HG03139 (cell line): ENCODE data around the gene SKAP1.
"Not testable (repeated sequence)": the region's sequence is repeated elsewhere in the genome, so short reads cannot be mapped to it uniquely, and the experiment has no call there.

Source experiments
- ATAC-seq: cut with Tn5 transposase; IDR thresholded peaks from one replicate; pipeline ENCODE4 v1.9.1; 2021; ENCODE audit not compliant: unreplicated experiment

SKAP1 gene

GRCh38 chr17:48290378-48290777 lies 139.6 kb downstream of the SKAP1 start:
- ATAC-seq, result no peak

GRCh38 chr17:48286917-48287316 lies 143.1 kb downstream of the SKAP1 start:
- ATAC-seq, result not testable (repeated sequence)

- no peak for ATAC-seq
These were observed 144.4 kb downstream of the SKAP1 start for GRCh38 chr17:48285614-48286013.

DNA sequence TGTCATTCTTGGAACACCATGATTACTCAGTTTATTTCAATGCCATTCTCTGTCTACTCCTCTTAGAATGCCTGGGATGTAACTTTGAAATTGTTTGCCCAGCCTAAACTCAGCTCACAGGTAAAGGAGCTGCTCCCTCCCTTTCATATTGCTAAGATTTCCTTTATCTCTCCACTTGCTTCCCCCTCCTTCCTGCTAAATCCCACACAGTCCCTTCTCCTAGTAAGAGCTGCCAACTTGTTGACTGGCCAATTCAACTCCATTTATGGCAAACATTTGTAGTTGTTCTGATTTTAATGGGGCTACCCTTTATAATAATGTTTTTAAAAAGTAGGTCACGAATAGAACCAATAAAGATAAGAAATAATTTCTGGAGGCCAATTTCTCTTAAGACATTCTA lies 146.1 kb downstream of the SKAP1 start:
- ATAC-seq, result no peak

GRCh38 chr17:48283411-48283810 lies 146.6 kb downstream of the SKAP1 start:
- no peak for ATAC-seq

DNA sequence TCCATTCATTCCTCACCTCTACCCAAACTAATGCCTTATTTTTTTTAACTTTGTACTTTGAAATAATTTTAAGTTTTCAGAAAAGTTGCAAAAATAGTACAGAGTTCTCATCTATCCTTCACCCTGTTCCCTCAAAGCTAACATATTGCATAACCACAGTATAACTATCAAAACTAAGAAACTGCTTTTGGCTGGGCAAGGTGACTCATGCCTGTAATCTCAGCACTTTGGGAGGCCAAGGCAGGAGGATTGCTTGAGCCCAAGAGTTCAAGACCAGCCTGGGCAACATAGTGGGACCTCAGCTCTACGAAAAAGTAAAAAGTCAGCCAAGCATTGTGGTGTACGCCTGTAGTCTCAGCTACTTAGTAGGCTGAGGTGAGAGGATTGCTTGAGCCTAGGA lies 147.7 kb downstream of the SKAP1 start:
- ATAC-seq, result no peak

DNA sequence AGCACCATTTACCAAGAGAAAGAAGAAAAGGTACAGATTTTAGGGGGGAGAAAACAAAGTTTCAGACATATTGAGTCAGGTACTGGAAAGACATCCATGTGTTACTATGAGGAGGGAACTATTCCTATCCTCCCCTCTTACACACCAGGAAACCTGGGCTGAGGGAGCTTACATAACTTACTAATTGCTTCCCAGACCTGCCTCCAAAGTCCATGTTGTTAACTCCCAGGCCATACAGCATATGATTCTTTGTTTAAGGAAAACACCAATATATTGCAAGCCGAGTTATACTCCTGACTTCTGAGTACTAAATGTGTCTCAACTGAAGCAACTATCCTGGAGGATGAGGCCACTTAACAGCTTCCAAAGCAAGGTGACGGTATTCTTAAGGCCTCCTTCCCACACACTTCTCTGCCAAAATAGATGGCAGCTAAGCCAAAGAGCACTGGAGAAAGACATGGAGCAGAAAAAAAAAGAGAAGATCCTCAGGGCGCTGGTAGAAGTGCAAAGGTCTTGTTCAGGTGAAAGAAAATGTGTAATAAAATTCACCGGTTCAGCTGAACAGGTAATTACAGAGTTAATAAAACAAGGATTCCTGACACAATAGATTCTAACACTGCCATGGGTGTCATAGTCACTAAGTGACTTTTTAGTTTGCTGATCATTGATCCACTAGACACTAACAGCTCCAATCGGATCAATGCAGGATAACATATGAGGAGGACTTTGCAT lies 151.1 kb downstream of the SKAP1 start:
- ATAC-seq, result no peak

GRCh38 chr17:48276776-48277175 lies 153.2 kb downstream of the SKAP1 start:
- ATAC-seq, result no peak

- ATAC-seq, result no peak
These were observed 159.1 kb downstream of the SKAP1 start for GRCh38 chr17:48270899-48271298.

GRCh38 chr17:48269209-48269608 lies 160.8 kb downstream of the SKAP1 start:
- ATAC-seq, result no peak

DNA sequence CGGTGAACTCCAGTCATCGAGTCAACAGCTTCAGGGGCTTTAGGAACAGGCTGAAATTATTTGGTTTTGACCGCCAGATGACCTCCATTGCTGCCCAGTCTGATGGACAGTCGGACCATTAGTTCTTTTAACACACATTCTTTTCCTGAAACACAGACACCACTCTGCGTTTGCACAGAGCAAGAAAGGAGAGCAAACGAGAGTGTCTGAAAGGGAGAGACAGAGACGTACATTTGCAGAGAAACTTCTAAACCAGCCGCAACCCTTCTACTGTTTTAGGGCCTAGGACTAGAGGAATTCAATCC lies 166.3 kb downstream of the SKAP1 start:
- no peak for ATAC-seq

GRCh38 chr17:48262982-48263730 lies 166.9 kb downstream of the SKAP1 start:
- no peak for ATAC-seq

DNA sequence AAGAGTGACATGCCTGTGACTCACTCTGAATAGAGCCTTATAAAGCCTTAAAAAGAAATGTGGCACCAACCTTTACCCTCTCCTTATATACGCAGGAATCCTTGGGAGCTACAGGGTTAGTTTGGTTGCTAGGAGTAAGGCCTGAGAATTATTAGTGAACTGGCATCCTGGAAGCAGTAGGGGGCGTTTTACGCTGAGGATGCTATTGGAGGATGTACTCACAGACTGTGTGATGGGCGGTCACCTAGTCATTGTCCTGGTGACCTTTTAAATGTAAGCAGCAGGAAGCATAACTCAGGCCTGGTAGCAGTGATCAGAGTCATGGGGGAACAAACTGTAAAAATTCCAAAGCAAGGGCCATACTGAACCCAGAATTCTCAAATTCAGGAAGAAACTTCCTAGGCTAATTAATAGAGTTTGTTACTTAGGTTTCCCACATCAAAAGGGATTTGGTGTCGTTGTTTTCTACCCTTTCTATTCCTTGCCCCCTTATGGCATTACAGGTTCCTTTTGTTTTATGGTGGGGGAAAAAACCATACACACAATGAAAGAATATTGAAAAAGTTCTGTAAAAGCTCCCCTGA lies 168.6 kb downstream of the SKAP1 start:
- no peak for ATAC-seq

DNA sequence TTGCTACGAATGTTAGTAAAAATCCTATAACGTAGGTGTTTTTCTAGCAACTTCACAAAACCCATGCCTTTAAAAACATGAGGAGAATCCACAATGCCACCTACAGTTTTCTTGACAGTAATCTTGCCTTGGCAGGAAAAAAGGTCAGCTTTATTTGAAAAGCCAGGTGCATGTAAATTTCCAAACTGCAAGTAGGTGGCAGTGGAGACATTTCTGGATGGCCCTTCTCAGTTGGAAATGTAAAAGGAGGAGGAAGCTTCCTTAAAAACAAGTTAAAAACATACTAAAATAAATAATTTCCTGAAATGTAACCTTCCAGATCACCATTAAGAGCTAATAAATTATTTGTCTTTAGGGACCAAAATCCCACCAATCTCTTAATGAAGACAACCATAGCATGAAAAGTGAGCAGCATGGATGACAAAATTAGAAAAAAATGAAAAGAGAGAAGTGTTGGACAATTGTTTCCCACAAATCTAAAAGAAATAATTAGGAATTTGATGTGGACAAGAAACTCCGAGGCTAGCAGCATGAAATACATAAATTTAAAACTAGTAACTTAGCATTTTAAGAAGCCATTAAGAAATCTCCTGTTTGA lies 170.2 kb downstream of the SKAP1 start:
- ATAC-seq, result no peak

DNA sequence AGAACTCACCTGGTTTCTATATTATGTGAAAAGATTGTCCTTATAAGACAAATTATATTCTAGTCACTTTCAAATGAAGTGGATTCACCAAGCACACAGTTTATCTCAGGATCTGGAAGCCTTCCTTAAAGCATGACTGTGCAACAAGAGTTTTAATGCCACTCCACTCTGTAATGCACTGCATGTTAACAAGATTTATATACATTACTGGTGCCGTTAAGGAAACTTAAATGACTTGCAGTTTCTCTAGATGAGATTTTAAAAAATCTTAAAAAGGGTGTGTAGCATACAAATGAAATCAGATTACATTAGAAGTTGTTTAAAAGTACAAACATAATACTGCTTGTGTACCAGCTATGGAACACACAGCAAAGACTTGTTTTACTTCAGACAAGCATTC lies 171.7 kb downstream of the SKAP1 start:
- no peak for ATAC-seq

- no peak for ATAC-seq
These were observed 174.3 kb downstream of the SKAP1 start for GRCh38 chr17:48255759-48256158.

GRCh38 chr17:48254896-48255295 lies 175.1 kb downstream of the SKAP1 start:
- no peak for ATAC-seq

DNA sequence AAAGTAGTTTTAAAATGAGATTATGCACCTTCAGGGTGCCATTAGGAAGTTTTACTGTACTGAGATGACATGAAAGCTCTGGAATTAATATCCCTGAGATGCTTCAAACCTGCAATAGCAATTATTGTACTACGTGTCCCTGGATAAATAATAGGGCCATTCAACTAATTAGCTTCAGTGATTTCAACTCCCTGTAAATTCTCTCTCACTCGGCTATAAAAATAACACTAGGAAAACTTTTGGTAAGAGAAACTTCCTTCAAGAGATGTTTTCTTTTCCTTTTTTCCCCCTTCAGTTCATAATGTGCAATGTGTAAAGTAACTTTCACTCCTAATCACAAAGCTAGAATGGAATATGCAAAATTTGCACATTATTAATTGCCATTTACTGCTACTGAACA lies 176.0 kb downstream of the SKAP1 start:
- no peak for ATAC-seq

DNA sequence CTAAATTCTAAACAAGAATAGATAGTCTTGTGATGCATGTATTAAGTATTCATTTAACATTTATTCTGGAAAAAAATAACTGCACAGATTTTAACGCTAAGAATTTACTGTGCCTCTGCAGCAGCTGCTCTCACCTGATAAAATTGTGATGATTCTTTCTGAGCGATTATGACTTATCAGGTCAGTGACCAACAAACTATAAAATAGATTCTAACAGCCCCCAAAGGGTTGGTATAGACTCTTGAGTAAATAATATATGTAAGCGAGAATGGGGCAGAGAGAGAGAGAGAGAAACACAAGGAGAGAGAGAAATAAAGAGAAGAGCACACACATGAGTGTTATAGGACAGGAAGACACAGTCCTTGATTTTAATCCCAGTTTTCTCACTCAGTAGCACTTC lies 178.1 kb downstream of the SKAP1 start:
- ATAC-seq, result no peak

- no peak for ATAC-seq
These were observed 179.1 kb downstream of the SKAP1 start for GRCh38 chr17:48250949-48251348.

GRCh38 chr17:48250059-48250458 lies 180.0 kb downstream of the SKAP1 start:
- not testable (repeated sequence) for ATAC-seq

- ATAC-seq, result no peak
These were observed 182.4 kb downstream of the SKAP1 start for GRCh38 chr17:48247603-48248002.
